HCT116 (cell line): ENCODE measurements around the gene CCDC91. TPM values are rescaled to one million over a fixed set of nuclear protein-coding genes. Genes with fewer than 3 reads are reported as not detected.

Source experiments
- ATAC-seq: fragments of 200-7000 bp; cut with Tn5 transposase; 2 replicates; pipeline ENCODE4 v1.9.1; 2020; ENCODE audit warnings: mild to moderate bottlenecking, moderate library complexity
- BruUV-seq: library from RNA; stranded (reverse); fragments of 400-500 nt; replicated peaks from 2 replicates; lab custom pipeline; 2021; lab: Mats Ljungman, UMichigan
- CTCF ChIA-PET: fragments of 300-600 bp; sonication (Branson Sonifier 250); formaldehyde crosslinking; loops from one replicate; lab custom pipeline; 2021; ENCODE audit warnings: antibody characterized with exemption; lab: Charles Lee
- POLR2A ChIA-PET: fragments of 300-600, 350-600 bp; sonication (Branson Sonifier 250); formaldehyde crosslinking; loops from one replicate; lab custom pipeline; 2021; ENCODE audit warnings: antibody characterized with exemption; lab: Charles Lee
- RAD21 ChIA-PET, 2 experiments: fragments of 300-600 bp; sonication (Branson Sonifier 250); formaldehyde crosslinking; loops; one replicate each; lab custom pipeline; 2023; ENCODE audit warnings: low total read pairs in 2 of 2; ENCODE audit not compliant: uncharacterized antibody in 2 of 2, unreplicated experiment in 2 of 2, low non-redundant PET in 1 of 2; lab: Charles Lee
- DNase-seq: peaks from one replicate; pipeline ENCODE4 v3.0.0-alpha.2; 2010; ENCODE audit warnings: low read depth, low spot score
- H2AFZ ChIP-seq: fragments of 200-600 bp; shearing (Covaris generic), sonication (generic); 2 replicates; pipeline ENCODE4 v1.6.1; 2017; ENCODE audit warnings: low read depth, mixed run types, mixed read lengths, antibody characterized with exemption, low read length; ENCODE audit not compliant: poor library complexity, severe bottlenecking
- H3K27ac ChIP-seq: 2 replicates; pipeline ENCODE4 v1.5.1; 2012; ENCODE audit warnings: low read depth, low read length
- H3K27me3 ChIP-seq: fragments of 200-600 bp; sonication (generic); 2 replicates; pipeline ENCODE4 v1.6.1; 2016; ENCODE audit warnings: mixed run types, low read length, mixed read lengths; ENCODE audit not compliant: insufficient read depth
- H3K36me3 ChIP-seq, 2 experiments: fragments of 200-500 bp in 1 of 2; fragments of 200-600 bp in 1 of 2; sonication (Bioruptor generic) in 1 of 2; sonication (generic) in 1 of 2; 2 replicates each; pipeline versions ENCODE4 v1.5.1 to v1.6.1; 2014 to 2016; ENCODE audit warnings: low read length in 2 of 2, inconsistent platforms in 1 of 2, mixed read lengths in 1 of 2, mixed run types in 1 of 2; ENCODE audit not compliant: insufficient read depth in 2 of 2, control insufficient read depth in 1 of 2
- H3K4me1 ChIP-seq, 2 experiments: fragments of 200-600 bp in 1 of 2; sonication (generic) in 1 of 2; 2 replicates each; pipeline versions ENCODE4 v1.5.1 to v1.6.1; 2012 to 2017; ENCODE audit warnings: low read length in 2 of 2, inconsistent platforms in 1 of 2, mild to moderate bottlenecking in 1 of 2, mixed read lengths in 1 of 2, mixed run types in 1 of 2, moderate library complexity in 1 of 2; ENCODE audit not compliant: insufficient read depth in 2 of 2, control insufficient read depth in 1 of 2
- H3K4me2 ChIP-seq: fragments of 200-600 bp; sonication (generic); 2 replicates; pipeline ENCODE4 v1.6.1; 2017; ENCODE audit warnings: mixed run types, low read length, mixed read lengths
- H3K4me3 ChIP-seq, 2 experiments: fragments of 200-600 bp in 1 of 2; sonication (generic) in 1 of 2; replicated peaks in 1 of 2; 2 replicates each; pipeline ENCODE4 v1.5.1; 2011 to 2016; ENCODE audit warnings: low read length in 2 of 2, control low read depth in 1 of 2, low read depth in 1 of 2, mild to moderate bottlenecking in 1 of 2, mixed read lengths in 1 of 2, mixed run types in 1 of 2
- H3K79me2 ChIP-seq: fragments of 200-600 bp; sonication (generic); 2 replicates; pipeline ENCODE4 v1.6.1; 2017; ENCODE audit warnings: mild to moderate bottlenecking, mixed run types, low read length, moderate library complexity, mixed read lengths; ENCODE audit not compliant: insufficient read depth
- H3K9ac ChIP-seq: fragments of 200-600 bp; sonication (generic); 2 replicates; pipeline ENCODE4 v1.6.1; 2016; ENCODE audit warnings: low read length, mixed read lengths
- H3K9me2 ChIP-seq: fragments of 200-600 bp; sonication (generic), shearing (Covaris generic); 2 replicates; pipeline ENCODE4 v1.6.1; 2017; ENCODE audit warnings: mixed run types, mild to moderate bottlenecking, moderate library complexity; ENCODE audit not compliant: insufficient read depth
- H3K9me3 ChIP-seq, 2 experiments: fragments of 200-500 bp in 1 of 2; fragments of 200-600 bp in 1 of 2; sonication (Bioruptor generic) in 1 of 2; sonication (generic) in 1 of 2; 2 replicates each; pipeline ENCODE4 v1.6.1; 2014 to 2017; ENCODE audit warnings: low read length in 2 of 2, mixed read lengths in 2 of 2, inconsistent platforms in 1 of 2, low read depth in 1 of 2, mild to moderate bottlenecking in 1 of 2, mixed run types in 1 of 2, moderate library complexity in 1 of 2; ENCODE audit not compliant: control insufficient read depth in 1 of 2, insufficient read depth in 1 of 2
- H4K20me1 ChIP-seq: fragments of 200-600 bp; sonication (generic), shearing (Covaris generic); 2 replicates; pipeline ENCODE4 v1.6.1; 2017; ENCODE audit warnings: mixed run types, mild to moderate bottlenecking, moderate library complexity; ENCODE audit not compliant: insufficient read depth
- CBX3 ChIP-seq: IDR thresholded peaks from 2 replicates; pipeline ENCODE4 v1.6.1; 2012; ENCODE audit warnings: low read depth
- CEBPB ChIP-seq: IDR thresholded peaks from 2 replicates; pipeline ENCODE4 v1.6.1; 2012; ENCODE audit warnings: low read depth
- CTCF ChIP-seq, 3 experiments: fragments of 200-600 bp in 1 of 3; sonication (generic) in 1 of 3; IDR thresholded peaks in 2 of 3; conservative IDR thresholded peaks in 1 of 3; 2 replicates each; pipeline ENCODE4 v1.5.1; 2012 to 2017; ENCODE audit warnings: low read depth in 2 of 3, low read length in 2 of 3, antibody characterized with exemption in 1 of 3, borderline replicate concordance in 1 of 3, control low read depth in 1 of 3, mild to moderate bottlenecking in 1 of 3, mixed read lengths in 1 of 3, mixed run types in 1 of 3, moderate library complexity in 1 of 3; ENCODE audit not compliant: insufficient read depth in 1 of 3
- EGR1 ChIP-seq: IDR thresholded peaks from 2 replicates; pipeline ENCODE4 v1.6.1; 2012; ENCODE audit warnings: low read depth
- ELF1 ChIP-seq: IDR thresholded peaks from 2 replicates; pipeline ENCODE4 v1.6.1; 2012; ENCODE audit warnings: low read depth, borderline replicate concordance
- EZH2phosphoT487 ChIP-seq: fragments of 200-600 bp; IDR thresholded peaks from 2 replicates; pipeline ENCODE4 v1.6.1; 2018; ENCODE audit warnings: antibody characterized with exemption, borderline replicate concordance
- FOSL1 ChIP-seq: IDR thresholded peaks from 2 replicates; pipeline ENCODE4 v1.6.1; 2012; ENCODE audit warnings: low read depth
- JUND ChIP-seq: IDR thresholded peaks from 2 replicates; pipeline ENCODE4 v1.6.1; 2012
- POLR2A ChIP-seq: IDR thresholded peaks from 2 replicates; pipeline ENCODE4 v1.7.0; 2011; ENCODE audit warnings: borderline replicate concordance; ENCODE audit not compliant: insufficient read depth, insufficient read length; ENCODE audit errors: extremely low read depth
- POLR2AphosphoS5 ChIP-seq: IDR thresholded peaks from 2 replicates; pipeline ENCODE4 v1.6.1; 2011; ENCODE audit warnings: mild to moderate bottlenecking, low read depth, low read length, moderate library complexity
- RAD21 ChIP-seq: IDR thresholded peaks from 2 replicates; pipeline ENCODE4 v1.6.1; 2012; ENCODE audit warnings: low read depth, mild to moderate bottlenecking
- SIN3A ChIP-seq: IDR thresholded peaks from 2 replicates; pipeline ENCODE4 v1.6.1; 2012; ENCODE audit warnings: low read depth
- SP1 ChIP-seq: IDR thresholded peaks from 2 replicates; pipeline ENCODE4 v1.6.1; 2012; ENCODE audit warnings: low read depth
- SRF ChIP-seq: IDR thresholded peaks from 2 replicates; pipeline ENCODE4 v1.6.1; 2012; ENCODE audit warnings: low read depth
- ZFX ChIP-seq: fragments of 450-650 bp; IDR thresholded peaks from 2 replicates; pipeline ENCODE4 v1.6.1; 2017
- ZNF274 ChIP-seq: fragments of 200-500 bp; sonication (Bioruptor generic); IDR thresholded peaks from 2 replicates; pipeline ENCODE4 v1.6.1; 2014; ENCODE audit warnings: mild to moderate bottlenecking, low read depth, low read length, inconsistent platforms
- intact Hi-C: fragments of 100-400 bp; cut with micrococcal nuclease; formaldehyde crosslinking; loops from 2 replicates; pipeline ENCODE4 v1.10.0; 2022
- total RNA-seq: library from RNA; stranded (reverse); gene quantifications from one replicate; pipeline ENCODE4 v1.2.1, GENCODE V29; 2021; ENCODE audit not compliant: unreplicated experiment
- TF ChIP-seq, protein P1 (sequence below): IDR thresholded peaks from 2 replicates; pipeline ENCODE4 v1.6.1; 2011; ENCODE audit warnings: mild to moderate bottlenecking, low read length, moderate library complexity; ENCODE audit not compliant: insufficient replicate concordance; ENCODE audit errors: extremely low read depth
- TF ChIP-seq, protein P2 (sequence below): IDR thresholded peaks from 2 replicates; pipeline ENCODE4 v1.6.1; 2012

The CCDC91 gene
- total RNA-seq, 1 experiment from 2014 or later: 18.1 TPM

DNA sequence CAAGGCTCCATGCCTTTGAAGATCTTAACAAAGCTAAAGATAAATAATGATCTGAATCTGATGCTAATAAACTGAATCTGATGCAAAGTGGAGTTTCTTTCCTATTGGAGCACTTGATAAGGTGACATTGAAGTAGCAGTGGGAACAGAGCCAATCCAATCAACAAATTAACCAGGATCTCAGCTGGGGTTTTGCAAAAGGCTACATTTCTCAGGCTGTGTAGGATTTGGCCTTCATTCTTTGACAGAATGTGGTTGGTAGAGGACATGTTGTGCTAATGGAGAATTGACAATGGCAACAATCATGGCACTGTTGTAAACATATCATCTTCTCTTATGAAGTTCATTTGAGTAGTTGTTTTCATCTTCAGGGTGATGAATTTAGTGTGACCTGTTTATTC is 164.9 kb downstream of the CCDC91 start (continued):
- no peak for TF ChIP-seq CTCF (IDR thresholded peaks at IDR 0.05 in 2 of 3, conservative IDR thresholded peaks at IDR 0.05 in 1 of 3; ENCODE audit: borderline replicate concordance in 1 of 3, insufficient read depth in 1 of 3, low read depth in 2 of 3, low read length in 2 of 3)
- no peak for TF ChIP-seq SP1
- no peak for TF ChIP-seq ZNF274
- TF ChIP-seq JUND: no peak
- TF ChIP-seq EGR1: no peak
- TF ChIP-seq FOSL1: no peak
- TF ChIP-seq CBX3: no peak
- no peak for TF ChIP-seq SRF
- TF ChIP-seq ZFX: no peak

DNA sequence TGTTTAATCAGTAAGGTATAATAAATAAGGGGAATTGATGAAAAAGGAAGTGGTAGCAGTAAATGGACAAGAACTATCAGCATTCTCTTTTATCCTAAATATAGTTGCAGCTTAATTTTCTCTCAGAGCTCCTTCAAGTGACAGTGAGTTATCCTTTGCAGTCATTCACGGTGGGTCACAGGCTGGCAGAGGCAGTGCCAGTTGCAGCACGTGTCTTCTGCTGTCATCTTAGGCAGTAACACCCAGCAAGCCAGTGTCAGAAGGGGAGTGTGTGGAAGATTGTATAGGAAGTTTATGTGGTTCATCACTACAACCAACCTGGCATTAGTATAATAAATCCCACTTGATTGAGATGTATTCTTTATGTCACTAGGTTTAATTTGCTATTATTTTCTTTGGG is 170.0 kb downstream of the CCDC91 start:
- Histone ChIP-seq H3K36me3 (no peaks in the 10 kb centered on the region), H3K27ac (no peak overlapping the region), H3K79me2 (no peaks in the 10 kb centered on the region), H3K9me2 (no peaks in the 10 kb centered on the region), H3K4me2 (no peak overlapping the region), H3K4me1 (no peaks in the 10 kb centered on the region), H2AFZ (no peak overlapping the region), H3K27me3 (no peaks in the 10 kb centered on the region), H3K9ac (no peak overlapping the region)
- RAD21 ChIA-PET: no interaction called here
- ATAC-seq: no peak
- no peak for TF ChIP-seq ZNF274
- no peak for TF ChIP-seq CTCF (IDR thresholded peaks at IDR 0.05 in 2 of 3, conservative IDR thresholded peaks at IDR 0.05 in 1 of 3; ENCODE audit: borderline replicate concordance in 1 of 3, insufficient read depth in 1 of 3, low read depth in 2 of 3, low read length in 2 of 3)
- no peak for TF ChIP-seq JUND
- TF ChIP-seq CBX3: no peak
- TF ChIP-seq ELF1: no peak
- TF ChIP-seq POLR2A: no peak
- TF ChIP-seq, protein P1, sequence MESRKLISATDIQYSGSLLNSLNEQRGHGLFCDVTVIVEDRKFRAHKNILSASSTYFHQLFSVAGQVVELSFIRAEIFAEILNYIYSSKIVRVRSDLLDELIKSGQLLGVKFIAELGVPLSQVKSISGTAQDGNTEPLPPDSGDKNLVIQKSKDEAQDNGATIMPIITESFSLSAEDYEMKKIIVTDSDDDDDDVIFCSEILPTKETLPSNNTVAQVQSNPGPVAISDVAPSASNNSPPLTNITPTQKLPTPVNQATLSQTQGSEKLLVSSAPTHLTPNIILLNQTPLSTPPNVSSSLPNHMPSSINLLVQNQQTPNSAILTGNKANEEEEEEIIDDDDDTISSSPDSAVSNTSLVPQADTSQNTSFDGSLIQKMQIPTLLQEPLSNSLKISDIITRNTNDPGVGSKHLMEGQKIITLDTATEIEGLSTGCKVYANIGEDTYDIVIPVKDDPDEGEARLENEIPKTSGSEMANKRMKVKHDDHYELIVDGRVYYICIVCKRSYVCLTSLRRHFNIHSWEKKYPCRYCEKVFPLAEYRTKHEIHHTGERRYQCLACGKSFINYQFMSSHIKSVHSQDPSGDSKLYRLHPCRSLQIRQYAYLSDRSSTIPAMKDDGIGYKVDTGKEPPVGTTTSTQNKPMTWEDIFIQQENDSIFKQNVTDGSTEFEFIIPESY: no peak
- TF ChIP-seq, protein P2, sequence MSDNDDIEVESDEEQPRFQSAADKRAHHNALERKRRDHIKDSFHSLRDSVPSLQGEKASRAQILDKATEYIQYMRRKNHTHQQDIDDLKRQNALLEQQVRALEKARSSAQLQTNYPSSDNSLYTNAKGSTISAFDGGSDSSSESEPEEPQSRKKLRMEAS: no peak
- no peak for TF ChIP-seq EZH2phosphoT487
- TF ChIP-seq POLR2AphosphoS5: no peak
- no peak for TF ChIP-seq RAD21
- TF ChIP-seq SIN3A: no peak
- TF ChIP-seq CEBPB: no peak
- TF ChIP-seq SP1: no peak
- TF ChIP-seq FOSL1: no peak
- TF ChIP-seq, all 23 proteins: peak for 0
- Histone ChIP-seq H3K9me3 (no peaks in the 10 kb centered on the region), H4K20me1 (no peaks in the 10 kb centered on the region), H3K4me3 (no peak overlapping the region)
- POLR2A ChIA-PET: no interaction called here
- CTCF ChIA-PET: no interaction called here
- no TSS peak for BruUV-seq
- no peak for DNase-seq
- intact Hi-C loops: no loop called here
